Activated gamma-delta T cell (primary cell): Measurements from ENCODE around the gene TRIM38.

ENCODE experiments used
- DNase-seq: peaks from one replicate; lab custom pipeline; 2025; lab: John Stamatoyannopoulos, UW

Gene TRIM38

DNA sequence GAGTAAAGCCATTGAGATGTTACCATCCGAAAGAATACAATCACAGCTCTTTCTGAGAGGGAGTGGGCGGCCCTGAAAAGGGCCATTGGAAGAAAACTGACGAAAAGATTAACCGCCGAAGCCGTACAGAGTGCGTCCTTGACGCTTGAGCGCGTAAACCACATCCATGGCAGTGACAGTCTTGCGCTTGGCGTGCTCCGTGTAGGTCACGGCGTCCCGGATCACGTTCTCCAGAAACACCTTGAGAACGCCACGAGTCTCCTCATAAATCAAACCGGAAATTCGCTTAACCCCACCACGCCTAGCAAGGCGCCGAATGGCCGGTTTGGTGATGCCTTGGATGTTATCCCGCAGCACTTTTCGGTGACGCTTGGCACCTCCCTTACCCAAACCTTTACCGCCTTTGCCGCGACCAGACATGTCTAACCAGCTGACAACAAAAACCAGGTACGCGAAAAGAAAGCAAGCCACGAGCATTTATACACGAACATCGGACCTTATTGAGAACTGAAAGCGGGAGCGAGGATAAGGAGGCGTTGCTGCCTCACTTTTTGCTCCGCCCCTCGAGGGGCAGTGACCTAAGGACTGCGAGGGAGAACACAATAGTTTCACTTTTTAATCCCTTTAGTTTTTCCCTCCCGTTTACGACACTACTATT lies 64.4 kb downstream of the TRIM38 start:
- peak; percentile 38 for DNase-seq

DNA sequence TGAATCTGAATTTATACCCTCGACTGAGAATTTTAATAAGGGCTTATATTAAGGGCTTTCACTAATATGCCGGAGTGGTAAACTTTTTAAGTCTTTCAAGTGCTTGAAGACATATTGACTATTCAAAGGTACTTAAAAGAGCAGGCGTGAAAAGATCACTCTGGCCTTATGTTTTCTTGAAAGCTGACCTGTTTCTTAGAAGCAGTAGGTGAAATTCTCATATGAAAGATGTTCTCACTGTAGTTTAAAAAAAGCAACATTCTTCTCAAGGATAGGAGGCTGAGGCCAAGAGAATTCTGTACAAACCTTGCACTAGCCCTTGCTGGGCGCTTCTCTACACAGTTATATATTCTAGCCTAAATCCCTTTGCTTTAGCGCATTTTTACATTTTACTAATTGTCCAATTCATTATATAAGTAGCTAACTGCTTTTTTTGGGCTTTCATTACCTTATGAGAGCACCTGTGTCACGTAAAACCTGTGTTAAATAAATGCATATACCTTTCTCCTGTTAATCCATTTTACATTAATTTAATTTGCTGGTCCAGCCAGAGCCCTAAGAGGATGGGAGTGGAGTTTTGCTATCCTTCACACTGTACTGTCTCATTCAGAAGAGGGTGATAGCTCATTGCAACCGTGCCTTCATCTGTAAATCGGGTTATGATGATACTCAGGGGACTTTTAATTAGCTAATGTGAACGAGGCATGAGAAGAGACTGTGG lies 65.0 kb downstream of the TRIM38 start:
- DNase-seq, result no peak

DNA sequence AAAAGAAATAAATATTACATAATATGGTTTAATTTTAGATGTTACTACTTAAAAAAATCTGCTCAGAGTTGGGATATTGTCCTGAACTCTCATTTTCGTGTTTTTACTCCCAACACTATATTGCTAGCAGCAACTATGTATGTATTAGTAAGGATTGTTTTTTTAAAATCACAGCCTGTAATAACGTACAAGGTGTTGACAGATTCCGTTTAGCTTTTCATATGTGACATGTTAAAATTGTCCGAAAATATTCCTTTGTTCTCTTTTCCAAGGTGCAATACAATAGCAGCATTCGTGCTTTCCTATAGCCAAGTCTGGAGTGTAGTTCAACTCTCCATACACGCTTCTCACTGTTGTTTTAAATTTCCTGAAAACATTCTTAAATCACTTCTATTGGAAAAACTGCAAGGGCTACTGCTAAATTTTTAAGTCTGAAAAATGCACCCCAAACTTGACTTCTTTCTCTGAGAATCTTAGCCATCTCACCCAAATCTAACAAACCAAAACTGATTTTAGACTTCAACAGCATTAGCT lies 65.7 kb downstream of the TRIM38 start:
- DNase-seq, result no peak

DNA sequence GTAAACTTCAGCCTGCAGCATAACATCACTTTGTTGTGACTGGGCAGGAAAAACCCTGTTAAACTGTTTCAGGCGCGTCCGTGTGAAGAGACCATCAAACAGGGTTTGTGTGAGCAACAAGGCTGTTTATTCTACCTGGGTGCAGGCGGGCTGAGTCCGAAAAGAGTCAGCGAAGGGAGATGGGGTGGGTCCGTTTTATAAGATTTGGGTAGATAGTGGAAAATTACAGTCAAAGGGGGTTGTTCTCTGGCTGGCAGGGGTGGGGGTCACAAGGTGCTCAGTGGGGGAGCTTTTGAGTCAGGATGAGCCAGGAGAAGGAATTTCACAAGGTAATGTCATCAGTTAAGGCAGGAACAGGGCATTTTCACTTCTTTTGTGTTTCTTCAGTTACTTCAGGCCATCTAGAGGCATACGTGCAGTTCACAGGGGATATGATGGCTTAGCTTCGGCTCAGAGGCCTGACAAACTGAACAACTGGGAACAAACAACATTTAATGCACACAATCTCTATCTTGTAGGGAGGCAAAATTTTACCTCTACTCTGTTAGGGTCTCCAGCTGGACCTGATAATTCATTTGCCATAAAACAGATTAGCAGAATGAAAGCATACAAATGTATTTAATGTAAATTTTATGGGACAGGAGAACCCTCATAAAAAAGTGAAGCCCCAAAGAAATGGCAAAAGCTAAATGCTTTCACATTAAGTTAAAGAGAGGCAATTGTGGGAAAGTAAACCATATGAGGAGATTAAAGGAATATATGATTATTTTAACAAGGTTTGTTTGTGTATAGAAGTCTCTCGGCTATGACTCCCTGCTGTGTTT lies 66.4 kb downstream of the TRIM38 start:
- DNase-seq, result no peak

DNA sequence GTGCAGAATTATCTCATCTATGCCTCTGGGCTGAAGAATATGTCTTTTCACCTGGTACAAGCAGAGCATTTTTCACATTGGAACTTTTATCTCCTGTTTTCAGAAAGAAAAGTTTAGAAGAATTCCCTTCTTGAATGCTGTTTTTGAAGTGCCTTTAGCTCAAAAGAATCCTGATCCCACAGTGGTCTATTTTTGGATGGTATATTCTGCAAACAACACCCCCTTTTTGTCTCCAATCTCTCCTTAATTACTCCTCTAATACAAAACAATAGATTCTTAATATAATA lies 66.9 kb downstream of the TRIM38 start:
- no peak for DNase-seq

DNA sequence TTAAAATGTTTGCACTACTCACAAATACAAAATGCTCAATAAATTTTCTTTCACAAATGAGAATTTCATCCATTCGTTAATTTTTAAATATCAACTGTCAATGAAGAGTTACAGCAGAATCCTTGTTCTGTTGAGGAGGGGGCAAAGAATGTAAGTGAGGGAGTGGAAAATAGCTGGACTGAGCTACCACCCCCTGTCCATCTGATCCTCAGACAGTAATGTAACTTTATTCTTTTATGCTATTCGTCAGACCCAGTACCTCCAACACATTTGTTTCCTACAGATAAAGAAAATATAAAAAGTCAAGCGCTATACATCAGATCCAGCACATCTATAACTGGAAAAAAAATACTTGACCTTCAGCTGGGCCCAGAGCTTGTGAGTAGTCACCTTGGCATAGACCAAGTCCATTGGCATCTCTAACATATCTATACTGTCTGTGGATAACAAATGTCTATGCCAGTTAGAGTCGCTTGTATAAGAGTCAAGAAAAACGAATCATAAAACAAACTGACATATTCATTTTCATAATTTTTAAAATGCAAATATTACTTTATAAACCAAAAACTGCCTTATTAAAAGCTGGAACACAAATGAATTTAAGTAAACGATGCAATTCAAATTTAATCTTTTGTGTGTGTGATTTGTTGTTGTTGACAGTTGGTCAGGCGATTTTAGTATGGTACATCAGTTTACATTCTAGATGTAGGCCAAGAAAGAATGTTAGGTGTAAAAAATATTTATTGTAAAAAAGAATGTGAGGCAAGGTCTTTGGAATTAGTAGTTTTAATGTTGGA lies 67.5 kb downstream of the TRIM38 start:
- no peak for DNase-seq

DNA sequence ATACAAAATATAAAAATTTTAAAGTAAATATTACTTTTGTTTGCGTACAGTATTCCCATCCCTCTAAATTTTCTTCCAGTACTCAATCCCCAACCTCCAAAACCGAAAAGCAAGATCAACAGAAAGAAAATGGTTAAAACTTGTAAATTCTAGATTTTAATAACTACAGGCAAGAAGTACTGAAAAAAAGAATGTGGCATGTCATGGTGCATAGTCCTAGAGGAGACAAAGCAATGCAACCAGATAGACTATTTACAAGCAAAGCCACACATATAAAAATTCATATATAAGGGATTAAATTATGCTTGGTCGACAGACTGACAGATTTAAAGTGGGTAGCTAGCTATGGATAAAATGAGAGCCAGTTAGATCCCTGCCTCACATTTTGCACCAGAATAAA lies 68.1 kb downstream of the TRIM38 start:
- DNase-seq, result no peak

DNA sequence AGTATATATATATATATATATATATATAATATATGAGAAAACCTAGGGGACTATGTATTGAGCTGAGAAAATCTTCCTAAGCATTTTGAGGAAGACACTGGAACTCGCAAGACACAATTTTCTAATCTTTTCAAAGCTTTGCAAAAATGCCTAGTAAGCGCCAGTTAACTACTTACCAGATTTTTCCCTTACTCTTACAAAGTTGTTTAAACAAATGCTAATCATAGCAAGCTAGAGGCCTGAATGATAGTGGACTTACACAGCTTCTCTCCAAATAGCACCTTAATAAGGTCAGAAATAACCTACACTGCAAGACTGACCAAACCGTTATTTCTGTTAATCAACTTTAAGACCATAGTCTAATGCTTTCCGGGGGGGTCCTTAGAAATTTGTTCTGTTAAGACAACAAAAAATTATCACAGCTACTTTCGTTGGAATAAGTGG lies 68.6 kb downstream of the TRIM38 start:
- no peak for DNase-seq

DNA sequence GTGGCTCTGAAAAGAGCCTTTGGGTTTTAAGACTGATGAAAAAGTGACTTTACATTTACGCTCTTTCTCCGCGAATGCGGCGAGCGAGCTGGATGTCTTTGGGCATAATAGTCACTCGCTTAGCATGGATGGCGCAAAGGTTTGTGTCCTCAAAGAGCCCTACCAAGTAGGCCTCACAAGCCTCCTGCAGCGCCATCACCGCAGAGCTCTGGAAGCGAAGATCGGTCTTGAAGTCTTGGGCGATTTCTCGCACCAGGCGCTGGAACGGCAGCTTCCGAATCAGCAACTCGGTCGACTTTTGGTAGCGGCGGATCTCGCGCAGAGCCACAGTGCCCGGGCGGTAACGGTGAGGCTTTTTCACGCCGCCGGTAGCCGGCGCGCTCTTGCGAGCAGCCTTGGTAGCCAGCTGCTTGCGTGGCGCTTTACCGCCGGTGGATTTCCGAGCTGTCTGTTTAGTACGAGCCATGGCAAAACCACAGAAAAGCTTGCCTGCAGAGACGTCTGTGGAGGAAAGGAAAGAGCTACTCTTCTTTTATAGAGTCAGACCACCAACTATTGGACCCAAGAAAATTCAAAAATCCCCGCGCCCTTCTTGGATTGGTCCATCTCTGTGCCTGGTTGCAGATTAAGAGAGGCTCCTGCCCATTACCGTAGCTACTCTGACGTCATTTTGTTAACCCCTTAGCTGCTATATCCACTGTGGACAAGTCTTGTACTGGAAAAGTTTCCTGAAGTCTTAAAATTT lies 69.2 kb downstream of the TRIM38 start:
- DNase-seq, result peak; percentile 35

DNA sequence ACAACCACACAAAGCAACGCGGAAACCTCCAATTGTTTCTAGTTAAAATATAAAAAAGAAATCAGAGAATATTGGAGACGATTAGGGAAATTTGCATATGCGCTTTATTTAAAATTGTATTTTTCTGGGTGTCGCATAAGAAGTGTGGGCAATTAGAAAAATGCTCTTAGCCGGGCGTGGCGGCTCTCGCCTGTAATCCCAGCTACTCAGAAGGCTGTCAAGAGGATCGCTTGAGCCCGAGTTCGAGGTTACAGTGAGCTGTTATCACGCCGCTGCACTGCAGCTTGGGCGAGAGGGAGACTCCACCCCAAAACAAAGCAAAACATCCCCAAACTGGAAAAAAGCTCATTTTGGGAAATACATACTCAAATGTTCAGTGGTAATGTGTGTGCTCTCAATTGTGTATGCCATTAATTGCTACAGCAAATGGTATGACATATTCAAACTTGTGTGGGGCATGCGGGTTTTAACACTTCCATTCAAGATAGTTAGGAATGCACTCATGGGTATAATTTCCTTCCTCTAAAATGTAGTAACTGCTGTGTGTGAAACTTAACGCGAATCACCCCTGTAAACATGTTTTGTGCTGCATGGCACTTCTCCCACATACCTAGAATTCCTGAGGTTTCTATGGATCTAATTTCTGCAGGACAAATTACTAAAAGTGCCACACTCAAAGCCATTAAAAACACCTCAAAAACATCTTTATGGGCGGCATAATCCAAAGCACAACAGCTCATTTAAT lies 69.9 kb downstream of the TRIM38 start:
- DNase-seq, result no peak

DNA sequence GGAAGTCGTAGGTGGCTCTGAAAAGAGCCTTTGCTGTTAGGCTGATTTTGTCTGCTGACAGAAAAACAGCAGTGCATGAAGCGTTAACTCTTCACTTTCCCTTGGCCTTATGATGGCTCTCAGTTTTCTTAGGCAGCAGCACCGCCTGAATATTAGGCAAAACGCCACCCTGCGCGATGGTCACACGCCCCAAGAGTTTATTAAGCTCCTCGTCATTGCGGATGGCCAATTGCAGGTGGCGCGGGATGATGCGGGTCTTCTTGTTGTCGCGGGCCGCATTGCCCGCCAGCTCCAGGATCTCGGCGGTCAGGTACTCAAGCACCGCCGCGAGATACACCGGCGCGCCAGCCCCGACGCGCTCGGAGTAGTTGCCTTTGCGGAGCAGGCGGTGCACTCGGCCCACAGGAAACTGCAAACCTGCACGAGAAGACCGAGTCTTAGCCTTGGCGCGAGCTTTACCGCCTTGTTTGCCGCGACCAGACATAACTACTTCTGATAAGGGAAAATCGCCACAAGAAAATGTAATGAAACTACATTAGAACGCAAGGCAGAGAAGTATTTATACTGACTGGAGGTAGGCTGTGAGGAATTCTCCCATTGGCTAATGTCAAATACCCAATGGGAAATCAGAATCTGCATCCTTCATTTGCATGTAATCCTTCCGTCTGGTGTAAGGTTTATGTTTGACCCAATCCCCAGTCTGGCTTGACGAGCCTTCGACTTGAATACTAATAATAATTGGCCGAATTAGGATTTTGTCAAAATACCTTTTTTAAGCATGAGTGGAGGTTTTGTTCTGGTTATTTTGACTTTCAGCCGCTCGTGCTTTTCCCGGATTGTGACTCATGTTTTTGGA lies 70.7 kb downstream of the TRIM38 start:
- peak; percentile 36 for DNase-seq

DNA sequence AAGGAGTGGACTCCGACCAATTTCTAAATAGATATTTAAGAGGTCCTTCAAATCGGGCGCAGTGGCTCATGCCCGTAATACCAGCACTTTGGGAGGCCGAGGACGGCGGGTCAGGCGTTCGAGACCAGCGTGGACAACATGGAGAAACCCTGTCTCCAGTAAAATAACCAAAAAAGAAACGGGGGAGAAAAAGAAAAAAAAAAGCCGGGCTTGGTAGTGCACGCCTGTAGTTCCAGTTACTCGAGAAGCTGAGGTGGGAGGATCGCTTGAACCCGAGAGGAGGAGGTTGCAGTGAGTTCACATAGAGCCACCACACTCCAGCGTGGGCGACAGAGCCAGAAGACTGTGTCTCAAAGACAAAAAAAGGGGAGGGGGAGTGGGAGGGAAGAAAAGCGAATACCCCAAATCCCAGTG lies 71.3 kb downstream of the TRIM38 start:
- DNase-seq, result no peak

DNA sequence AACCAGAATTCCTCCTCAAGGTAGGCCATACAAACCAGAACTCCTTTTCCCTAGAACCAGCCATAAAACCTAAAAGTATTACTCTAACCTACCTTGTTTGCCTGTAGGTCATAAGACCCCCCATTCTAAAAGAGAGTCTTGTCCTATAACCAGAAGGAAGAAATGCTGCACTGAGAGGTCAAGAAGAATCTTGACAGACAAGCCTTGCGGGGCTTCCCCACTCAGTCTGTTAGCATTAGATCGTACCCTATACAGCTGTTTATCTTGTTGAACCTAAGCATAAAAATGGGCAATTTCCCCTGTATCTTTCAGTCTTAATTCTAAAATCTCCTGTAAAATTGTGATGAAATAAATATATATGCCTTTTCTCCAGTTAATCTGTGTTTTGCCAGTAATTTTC lies 72.3 kb downstream of the TRIM38 start:
- DNase-seq, result no peak
